ENCODE data around the gene KBTBD7. TPM values are rescaled to one million over a fixed set of nuclear protein-coding genes. Genes with fewer than 3 reads are reported as not detected.

KBTBD7 gene
- total RNA-seq, 2 donors from 2014 or later = 10.5 to 13.2 TPM

DNA sequence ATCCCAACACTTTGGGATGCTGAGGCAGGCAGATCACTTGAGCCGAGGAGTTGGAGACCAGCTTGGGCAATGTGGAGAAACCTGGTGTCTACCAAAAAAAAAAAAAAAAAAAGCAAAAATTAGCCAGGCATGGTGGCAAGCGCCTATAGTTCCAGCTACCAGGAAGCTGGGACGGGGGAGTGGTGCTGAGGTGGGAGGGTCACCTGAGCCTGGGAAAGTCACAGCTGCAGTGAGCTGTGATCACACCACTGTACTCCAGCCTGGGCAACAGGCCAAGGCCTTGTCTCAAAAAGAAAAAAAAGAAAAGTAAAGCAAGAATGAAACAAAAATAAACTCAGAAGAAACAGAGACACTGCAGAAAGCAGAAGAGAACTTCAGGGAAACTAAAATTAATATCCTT lies 37.4 kb upstream of the KBTBD7 start:
- TF ChIP-seq, protein P1, sequence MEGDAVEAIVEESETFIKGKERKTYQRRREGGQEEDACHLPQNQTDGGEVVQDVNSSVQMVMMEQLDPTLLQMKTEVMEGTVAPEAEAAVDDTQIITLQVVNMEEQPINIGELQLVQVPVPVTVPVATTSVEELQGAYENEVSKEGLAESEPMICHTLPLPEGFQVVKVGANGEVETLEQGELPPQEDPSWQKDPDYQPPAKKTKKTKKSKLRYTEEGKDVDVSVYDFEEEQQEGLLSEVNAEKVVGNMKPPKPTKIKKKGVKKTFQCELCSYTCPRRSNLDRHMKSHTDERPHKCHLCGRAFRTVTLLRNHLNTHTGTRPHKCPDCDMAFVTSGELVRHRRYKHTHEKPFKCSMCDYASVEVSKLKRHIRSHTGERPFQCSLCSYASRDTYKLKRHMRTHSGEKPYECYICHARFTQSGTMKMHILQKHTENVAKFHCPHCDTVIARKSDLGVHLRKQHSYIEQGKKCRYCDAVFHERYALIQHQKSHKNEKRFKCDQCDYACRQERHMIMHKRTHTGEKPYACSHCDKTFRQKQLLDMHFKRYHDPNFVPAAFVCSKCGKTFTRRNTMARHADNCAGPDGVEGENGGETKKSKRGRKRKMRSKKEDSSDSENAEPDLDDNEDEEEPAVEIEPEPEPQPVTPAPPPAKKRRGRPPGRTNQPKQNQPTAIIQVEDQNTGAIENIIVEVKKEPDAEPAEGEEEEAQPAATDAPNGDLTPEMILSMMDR (IDR thresholded peaks at IDR 0.05) = no peak
- TF ChIP-seq POLR2A (IDR thresholded peaks at IDR 0.05) (no peak), POLR2AphosphoS5 (IDR thresholded peaks at IDR 0.05) (no peak)
- Histone ChIP-seq H3K27ac (no peak overlapping the region), H3K36me3 (no peaks in the 10 kb centered on the region), H3K9me3 (no peaks in the 10 kb centered on the region), H3K4me1 (replicated peaks) (no peaks in the 10 kb centered on the region), H3K27me3 (replicated peaks; ENCODE audit: insufficient read depth) (no peaks in the 10 kb centered on the region), H3K4me3 (no peak overlapping the region)
- 87% methylated on average over 3 of the region's 3 CpGs for WGBS
- no peak for DNase-seq (ENCODE audit: low spot score)
- intact Hi-C loops (cut with DNase I) = no loop called here

DNA sequence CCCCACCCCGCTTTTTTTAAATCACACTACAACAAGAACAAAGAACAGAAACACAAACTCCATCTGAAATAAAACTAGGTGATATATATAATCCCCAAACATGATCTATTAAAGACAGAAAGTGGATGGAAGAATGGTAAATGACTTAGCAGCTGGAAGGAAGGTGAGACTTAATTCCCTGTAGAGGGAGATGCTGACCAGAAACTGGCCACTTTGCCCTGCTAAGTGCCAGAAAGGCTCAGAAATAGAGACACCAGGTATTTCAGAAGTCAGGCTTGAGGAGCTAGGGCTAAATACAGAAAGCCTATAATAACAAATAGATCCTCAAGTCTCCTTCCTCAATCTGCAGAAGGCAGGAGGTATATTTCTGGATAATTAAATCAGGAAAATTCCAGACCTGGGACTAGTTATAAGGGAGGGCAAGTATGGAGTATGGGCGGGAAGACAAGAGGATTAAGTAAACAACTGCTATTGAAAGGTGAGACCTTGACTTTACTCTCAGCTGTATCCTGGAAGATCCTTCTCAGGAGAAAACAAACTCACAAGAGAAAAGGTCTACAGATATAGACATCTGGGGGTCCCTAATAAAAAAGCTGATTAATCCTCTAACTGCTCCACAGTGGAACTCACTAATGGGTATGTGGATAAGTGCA lies 36.8 kb upstream of the KBTBD7 start:
- intact Hi-C loops (cut with DNase I) = no loop called here
- H3K27me3 ChIP-seq (replicated peaks; ENCODE audit: insufficient read depth) = no peaks in the 10 kb centered on the region
- 97% methylated on average over 2 of the region's 2 CpGs for WGBS
- H3K4me3 ChIP-seq = no peak overlapping the region
- no peak overlapping the region for H3K27ac ChIP-seq
- TF ChIP-seq POLR2A (IDR thresholded peaks at IDR 0.05) (no peak), POLR2AphosphoS5 (IDR thresholded peaks at IDR 0.05) (no peak)
- TF ChIP-seq, protein P1 (IDR thresholded peaks at IDR 0.05) = no peak
- no peaks in the 10 kb centered on the region for H3K36me3 ChIP-seq
- H3K4me1 ChIP-seq (replicated peaks) = no peaks in the 10 kb centered on the region
- DNase-seq (ENCODE audit: low spot score) = no peak
- no peaks in the 10 kb centered on the region for H3K9me3 ChIP-seq

DNA sequence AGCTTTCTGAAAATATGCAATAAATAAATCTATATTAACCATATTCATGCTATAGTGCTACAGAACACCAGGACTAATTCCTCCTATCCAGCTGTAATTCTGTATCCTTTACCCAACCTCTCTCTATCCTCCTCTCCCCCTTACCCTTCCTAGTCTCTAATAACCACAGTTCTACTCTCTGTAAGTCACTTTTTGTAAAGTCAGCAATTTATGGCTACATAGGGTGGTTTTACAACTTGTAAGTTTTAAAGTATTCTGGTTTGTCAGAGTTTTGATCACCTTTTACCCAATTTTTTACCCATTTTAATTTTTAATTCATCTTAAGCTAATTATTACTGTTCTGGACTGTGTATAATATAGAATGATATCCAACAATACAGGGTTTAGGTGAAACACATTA lies 35.0 kb upstream of the KBTBD7 start:
- Histone ChIP-seq H3K27ac (no peak overlapping the region), H3K4me3 (no peak overlapping the region), H3K36me3 (no peaks in the 10 kb centered on the region), H3K9me3 (no peaks in the 10 kb centered on the region), H3K4me1 (replicated peaks) (no peaks in the 10 kb centered on the region), H3K27me3 (replicated peaks; ENCODE audit: insufficient read depth) (no peaks in the 10 kb centered on the region)
- no peak for DNase-seq (ENCODE audit: low spot score)
- no peak for TF ChIP-seq POLR2AphosphoS5 (IDR thresholded peaks at IDR 0.05)
- TF ChIP-seq, protein P1 (IDR thresholded peaks at IDR 0.05) = no peak
- intact Hi-C loops (cut with DNase I) = no loop called here

DNA sequence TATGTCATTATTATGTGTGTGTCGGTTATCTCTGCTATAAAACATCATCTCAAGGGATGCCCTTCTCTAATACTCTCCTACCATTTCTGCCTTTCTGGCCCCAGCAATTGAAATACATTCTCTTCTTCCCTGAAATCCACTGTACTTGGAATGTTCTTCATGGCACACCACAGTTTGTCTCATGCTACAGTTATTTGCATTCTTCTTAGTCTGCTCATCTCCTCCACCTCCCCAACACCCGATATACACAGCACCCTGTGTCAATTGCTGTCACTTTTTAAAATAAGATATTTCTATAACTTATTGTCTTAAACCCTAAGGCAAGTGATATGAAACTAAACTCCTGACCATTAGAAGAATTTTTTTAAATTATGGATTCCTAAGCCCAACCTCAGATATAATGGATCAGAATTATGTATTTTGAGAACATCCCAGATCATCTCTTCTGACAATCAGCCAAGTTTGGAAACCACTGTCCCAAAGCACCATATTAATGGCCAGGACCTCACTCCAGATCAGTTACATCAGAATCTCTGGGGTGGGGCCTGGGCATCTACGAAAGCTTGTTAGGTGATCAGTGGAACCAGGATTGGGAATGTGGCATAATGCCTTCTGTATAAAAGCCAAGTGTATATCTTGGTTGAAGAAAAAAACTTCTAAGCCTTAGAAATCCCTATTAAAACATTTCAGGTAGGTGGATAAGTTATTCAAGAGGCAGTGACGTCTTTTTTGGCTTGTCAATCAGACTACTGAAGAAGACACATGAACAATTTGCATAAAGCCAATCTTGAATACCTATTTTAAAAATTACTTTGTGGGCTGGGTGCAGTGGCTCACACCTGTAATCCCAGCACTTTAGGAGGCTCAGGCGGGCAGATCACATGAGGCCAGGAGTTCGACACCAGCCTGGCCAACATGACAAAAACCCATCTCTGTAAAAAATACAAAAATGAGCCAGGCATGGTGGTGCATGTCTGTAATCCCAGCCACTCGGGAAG lies 30.0 kb upstream of the KBTBD7 start:
- Histone ChIP-seq H3K27ac (no peak overlapping the region), H3K27me3 (replicated peaks; ENCODE audit: insufficient read depth) (no peaks in the 10 kb centered on the region), H3K9me3 (no peaks in the 10 kb centered on the region), H3K4me1 (replicated peaks) (peaks cover 3% of the 10 kb centered on the region), H3K36me3 (no peaks in the 10 kb centered on the region), H3K4me3 (no peak overlapping the region)
- intact Hi-C loops (cut with DNase I) = loop anchor here (5.0 kb wide), 1 partner anchor 147 kb away; no protein-coding TSS in a partner anchor
- no peak for TF ChIP-seq POLR2AphosphoS5 (IDR thresholded peaks at IDR 0.05)
- TF ChIP-seq, protein P1 (IDR thresholded peaks at IDR 0.05) = no peak
- TF ChIP-seq POLR2A (IDR thresholded peaks at IDR 0.05) = no peak
- 91% methylated on average over 7 of the region's 7 CpGs for WGBS
- DNase-seq (ENCODE audit: low spot score) = no peak
